Ishikawa (cell line): ENCODE measurements around the gene AUTS2.

ENCODE experiments used
- CEBPB ChIP-seq: IDR thresholded peaks from 2 replicates; pipeline ENCODE4 v1.6.1; 2012
- CREB1 ChIP-seq: IDR thresholded peaks from 2 replicates; pipeline ENCODE4 v1.6.1; 2012; ENCODE audit warnings: low read depth
- EGR1 ChIP-seq: IDR thresholded peaks from 2 replicates; pipeline ENCODE4 v1.6.1; 2012
- EP300 ChIP-seq: IDR thresholded peaks from 2 replicates; pipeline ENCODE4 v1.6.1; 2012; ENCODE audit warnings: borderline replicate concordance
- FOXM1 ChIP-seq: IDR thresholded peaks from 2 replicates; pipeline ENCODE4 v1.6.1; 2012; ENCODE audit warnings: low read depth, borderline replicate concordance
- MAX ChIP-seq: IDR thresholded peaks from 2 replicates; pipeline ENCODE4 v1.6.1; 2012
- NFIC ChIP-seq: IDR thresholded peaks from 2 replicates; pipeline ENCODE4 v1.6.1; 2012
- RAD21 ChIP-seq: IDR thresholded peaks from 2 replicates; pipeline ENCODE4 v1.6.1; 2012; ENCODE audit warnings: low read depth
- REST ChIP-seq: IDR thresholded peaks from 2 replicates; pipeline ENCODE4 v1.6.1; 2012; ENCODE audit warnings: low read depth, mild to moderate bottlenecking
- TAF1 ChIP-seq: IDR thresholded peaks from 2 replicates; pipeline ENCODE4 v1.6.1; 2012; ENCODE audit warnings: low read depth, mild to moderate bottlenecking
- TEAD4 ChIP-seq: IDR thresholded peaks from 2 replicates; pipeline ENCODE4 v1.6.1; 2012
- USF1 ChIP-seq: IDR thresholded peaks from 2 replicates; pipeline ENCODE4 v1.6.1; 2012
- YY1 ChIP-seq: IDR thresholded peaks from 2 replicates; pipeline ENCODE4 v1.6.1; 2012; ENCODE audit warnings: low read depth
- ZBTB7A ChIP-seq: IDR thresholded peaks from 2 replicates; pipeline ENCODE4 v1.6.1; 2012; ENCODE audit warnings: low read depth

- TF ChIP-seq NFIC (no peak), MAX (no peak), REST (no peak), RAD21 (no peak), TAF1 (no peak), EP300 (no peak), CEBPB (no peak), YY1 (no peak), USF1 (no peak), TEAD4 (no peak), FOXM1 (no peak), CREB1 (no peak), ZBTB7A (no peak), EGR1 (no peak)
Measured at GRCh38 chr7:69586321-69586720, 12.0 kb upstream of the AUTS2 start.
